SU-DHL-6 (cell line): Measurements from ENCODE around the gene SLC25A19.

Experiments
- H2AFZ ChIP-seq: fragments of 200-600 bp; sonication (generic); 2 replicates; pipeline ENCODE4 v1.6.1; 2014; ENCODE audit warnings: low read depth, mild to moderate bottlenecking, moderate library complexity, mixed read lengths, antibody characterized with exemption, low read length; ENCODE audit not compliant: severe bottlenecking
- H3F3A ChIP-seq: fragments of 200-600 bp; shearing (Covaris generic); 2 replicates; pipeline ENCODE4 v1.6.0; 2016; ENCODE audit warnings: antibody characterized with exemption, mild to moderate bottlenecking; ENCODE audit not compliant: insufficient read depth
- H3K27ac ChIP-seq: fragments of 200-600 bp; sonication (generic); 2 replicates; pipeline ENCODE4 v1.5.1; 2016; ENCODE audit warnings: low read depth, mild to moderate bottlenecking, low read length, moderate library complexity, mixed read lengths
- H3K27me3 ChIP-seq: fragments of 200-600 bp; sonication (generic), shearing (Covaris generic); 2 replicates; pipeline ENCODE4 v1.6.0; 2014; ENCODE audit warnings: mild to moderate bottlenecking, low read length
- H3K36me3 ChIP-seq: fragments of 200-600 bp; sonication (generic); 2 replicates; pipeline ENCODE4 v1.6.1; 2014; ENCODE audit warnings: mild to moderate bottlenecking, low read length, mixed read lengths
- H3K4me2 ChIP-seq: fragments of 300-600, 200-600 bp; shearing (Covaris generic), sonication (generic); 2 replicates; pipeline ENCODE4 v1.6.0; 2014; ENCODE audit warnings: low read length, low read depth, mild to moderate bottlenecking; ENCODE audit not compliant: poor library complexity, severe bottlenecking
- H3K4me3 ChIP-seq: fragments of 200-600 bp; sonication (generic); 2 replicates; pipeline ENCODE4 v1.5.1; 2014; ENCODE audit warnings: antibody characterized with exemption, low read length, mild to moderate bottlenecking, mixed read lengths; ENCODE audit not compliant: insufficient read depth, poor library complexity, severe bottlenecking
- H3K79me2 ChIP-seq: fragments of 200-600 bp; sonication (generic); 2 replicates; pipeline ENCODE4 v1.6.1; 2014; ENCODE audit warnings: mild to moderate bottlenecking, low read length, moderate library complexity; ENCODE audit not compliant: insufficient read depth
- H3K9ac ChIP-seq: fragments of 200-600 bp; sonication (generic); 2 replicates; pipeline ENCODE4 v1.7.0; 2014; ENCODE audit warnings: mild to moderate bottlenecking, low read length
- H3K9me2 ChIP-seq: fragments of 200-600 bp; sonication (generic); replicated peaks from 2 replicates; pipeline ENCODE4 v1.6.1; 2014; ENCODE audit warnings: low read length; ENCODE audit not compliant: insufficient read depth
- H3K9me3 ChIP-seq: fragments of 200-600 bp; sonication (generic); 2 replicates; pipeline ENCODE4 v1.6.1; 2014; ENCODE audit warnings: low read length, mixed read lengths; ENCODE audit not compliant: insufficient read depth
- H4K20me1 ChIP-seq: fragments of 200-600 bp; sonication (generic); 2 replicates; pipeline ENCODE4 v1.6.1; 2014; ENCODE audit warnings: low read depth, mild to moderate bottlenecking, antibody characterized with exemption, low read length, moderate library complexity, mixed read lengths
- CTCF ChIP-seq: fragments of 200-600 bp; sonication (generic); IDR thresholded peaks from one replicate; pipeline ENCODE4 v1.5.1; 2017; ENCODE audit warnings: antibody characterized with exemption, mild to moderate bottlenecking, low read length, moderate library complexity; ENCODE audit not compliant: insufficient read depth, poor library complexity, severe bottlenecking
- EZH2phosphoT487 ChIP-seq: fragments of 200-600 bp; sonication (generic), shearing (Covaris generic); conservative IDR thresholded peaks from 2 replicates; pipeline ENCODE4 v1.6.1; 2018; ENCODE audit warnings: mild to moderate bottlenecking, antibody characterized with exemption, low read length, moderate library complexity, mixed read lengths

The SLC25A19 gene

GRCh38 chr17:75321506-75321905 lies 32.3 kb upstream of the SLC25A19 start:
- Histone ChIP-seq H3K9me2 (no peaks in the 10 kb centered on the region), H2AFZ (no peak overlapping the region), H3K36me3 (peaks cover 19% of the 10 kb centered on the region; the same call in 1 of the 2 replicates), H3K9me3 (no peaks in the 10 kb centered on the region), H3K79me2 (peaks cover 31% of the 10 kb centered on the region; the same call in 1 of the 2 replicates), H3K27ac (no peak overlapping the region), H3K9ac (no peak overlapping the region), H3K27me3 (no peaks in the 10 kb centered on the region), H4K20me1 (no peaks in the 10 kb centered on the region), H3K4me2 (no peak overlapping the region), H3K4me3 (no peak overlapping the region), H3F3A (peaks cover 34% of the 10 kb centered on the region)
- TF ChIP-seq CTCF (no peak), EZH2phosphoT487 (no peak)

GRCh38 chr17:75319904-75320691 lies 30.9 kb upstream of the SLC25A19 start:
- Histone ChIP-seq H3K27ac (peak overlapping the region; percentile 68), H3K27me3 (no peaks in the 10 kb centered on the region), H3K36me3 (peaks cover 19% of the 10 kb centered on the region; the same call in 1 of the 2 replicates), H2AFZ (no peak overlapping the region), H3K4me2 (peak overlapping the region; percentile 40), H3K4me3 (no peak overlapping the region), H3K9me3 (no peaks in the 10 kb centered on the region), H3K9me2 (no peaks in the 10 kb centered on the region), H3K79me2 (peaks cover 23% of the 10 kb centered on the region; the same call in 1 of the 2 replicates), H3F3A (peaks cover 29% of the 10 kb centered on the region), H4K20me1 (no peaks in the 10 kb centered on the region), H3K9ac (peak overlapping the region; percentile 19; the same call in 1 of the 2 replicates)
- no peak for TF ChIP-seq EZH2phosphoT487
- no peak for TF ChIP-seq CTCF

- no peaks in the 10 kb centered on the region for H3K9me3 ChIP-seq
- no peak overlapping the region for H3K4me2 ChIP-seq
- H2AFZ ChIP-seq, result no peak overlapping the region
- no peak overlapping the region for H3K4me3 ChIP-seq
- TF ChIP-seq CTCF (no peak), EZH2phosphoT487 (no peak)
- H3K9ac ChIP-seq, result no peak overlapping the region
- no peaks in the 10 kb centered on the region for H3K27me3 ChIP-seq
- peaks cover 30% of the 10 kb centered on the region for H3F3A ChIP-seq
- peaks cover 19% of the 10 kb centered on the region; the same call in 1 of the 2 replicates for H3K36me3 ChIP-seq
- peaks cover 23% of the 10 kb centered on the region; the same call in 1 of the 2 replicates for H3K79me2 ChIP-seq
- H3K9me2 ChIP-seq, result no peaks in the 10 kb centered on the region
- peak overlapping the region; percentile 68; the same call in 1 of the 2 replicates for H3K27ac ChIP-seq
- H4K20me1 ChIP-seq, result no peaks in the 10 kb centered on the region
Measured at GRCh38 chr17:75318615-75319222, 29.5 kb upstream of the SLC25A19 start.
